Astrocyte of the hippocampus (primary cell): ENCODE data around the gene MYB.

Experiments used
- DNase-seq: peaks from one replicate; pipeline ENCODE4 v3.0.0; 2011; ENCODE audit warnings: low read depth, low spot score

Gene MYB

GRCh38 chr6:135250751-135251497 is 69.8 kb downstream of the MYB start:
- DNase-seq = no peak

GRCh38 chr6:135251498-135252441 is 70.7 kb downstream of the MYB start:
- peak; percentile 22 for DNase-seq

- DNase-seq = no peak
These were observed 73.4 kb downstream of the MYB start for GRCh38 chr6:135254471-135254870.

GRCh38 chr6:135256866-135257265 is 75.8 kb downstream of the MYB start:
- no peak for DNase-seq

GRCh38 chr6:135257631-135258405 is 76.7 kb downstream of the MYB start:
- no peak for DNase-seq

- DNase-seq = no peak
These were observed 77.9 kb downstream of the MYB start for GRCh38 chr6:135258970-135259369.

GRCh38 chr6:135260612-135261011 is 79.5 kb downstream of the MYB start:
- no peak for DNase-seq

GRCh38 chr6:135261872-135262725 is 81.0 kb downstream of the MYB start:
- no peak for DNase-seq

GRCh38 chr6:135265278-135265677 is 84.2 kb downstream of the MYB start:
- DNase-seq = no peak

- DNase-seq = no peak
These were observed 85.6 kb downstream of the MYB start for GRCh38 chr6:135266675-135267074.

- no peak for DNase-seq
These were observed 86.0 kb downstream of the MYB start for GRCh38 chr6:135267085-135267484.

- no peak for DNase-seq
These were observed 87.2 kb downstream of the MYB start for GRCh38 chr6:135268263-135268662.

GRCh38 chr6:135268740-135269139 is 87.6 kb downstream of the MYB start:
- no peak for DNase-seq
